Right kidney (tissue), 1 donor: ENCODE measurements around the gene CLDN19.
"Not testable (repeated sequence)": the region's sequence is repeated elsewhere in the genome, so short reads cannot be mapped to it uniquely, and the experiment has no call there.

Experiments used
- DNase-seq: peaks from one replicate; pipeline ENCODE4 v3.0.0-alpha.2; 2016

CLDN19 gene

GRCh38 chr1:42740851-42741580, 980 bp upstream of the CLDN19 start:
- peak; percentile 69 for DNase-seq

- DNase-seq = no peak
Measured at GRCh38 chr1:42738678-42739226, 1.3 kb downstream of the CLDN19 start.

- no peak for DNase-seq
Measured at GRCh38 chr1:42737986-42738677, 1.9 kb downstream of the CLDN19 start.

DNA sequence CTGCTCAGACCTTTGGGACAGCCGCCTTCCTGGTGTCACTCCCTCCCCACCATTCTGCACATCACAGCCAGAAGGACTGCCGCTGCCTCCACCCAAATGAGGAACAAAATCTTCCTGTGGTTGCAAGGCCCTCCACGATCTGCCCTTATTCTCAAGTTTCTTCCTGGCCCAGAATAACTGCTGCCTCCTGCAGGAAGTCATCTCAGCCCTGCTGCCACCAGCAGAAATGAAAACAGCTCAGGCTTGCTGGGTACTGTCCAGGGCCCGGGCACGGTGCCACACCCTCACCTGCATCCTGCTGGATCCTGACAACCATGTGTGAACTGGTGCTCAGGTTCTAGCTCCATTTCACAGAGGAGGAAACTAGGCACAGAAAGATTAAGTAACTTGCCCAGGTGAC, 2.8 kb downstream of the CLDN19 start:
- no peak for DNase-seq

- DNase-seq = no peak
Measured at GRCh38 chr1:42736571-42737200, 3.4 kb downstream of the CLDN19 start.

DNA sequence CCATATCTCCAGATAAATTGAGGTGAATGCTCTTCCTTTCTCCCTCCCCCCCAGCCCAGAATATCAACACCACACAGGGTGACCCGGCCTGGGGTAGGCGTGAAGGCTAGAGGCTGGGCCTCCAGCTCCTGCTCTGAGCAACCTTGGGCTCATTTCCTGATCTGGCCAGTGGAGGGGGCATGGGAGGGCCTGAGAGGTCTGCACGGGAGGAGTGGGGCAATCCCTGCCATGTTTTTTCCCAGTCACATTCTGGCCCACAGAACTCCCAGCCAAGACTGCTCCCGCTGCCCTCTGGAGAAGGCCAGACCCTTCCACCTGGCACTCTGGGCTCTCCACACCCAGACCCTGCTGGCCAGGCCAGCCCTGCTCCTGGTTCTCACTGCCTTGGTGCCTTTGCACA, 3.9 kb downstream of the CLDN19 start:
- DNase-seq = no peak

DNA sequence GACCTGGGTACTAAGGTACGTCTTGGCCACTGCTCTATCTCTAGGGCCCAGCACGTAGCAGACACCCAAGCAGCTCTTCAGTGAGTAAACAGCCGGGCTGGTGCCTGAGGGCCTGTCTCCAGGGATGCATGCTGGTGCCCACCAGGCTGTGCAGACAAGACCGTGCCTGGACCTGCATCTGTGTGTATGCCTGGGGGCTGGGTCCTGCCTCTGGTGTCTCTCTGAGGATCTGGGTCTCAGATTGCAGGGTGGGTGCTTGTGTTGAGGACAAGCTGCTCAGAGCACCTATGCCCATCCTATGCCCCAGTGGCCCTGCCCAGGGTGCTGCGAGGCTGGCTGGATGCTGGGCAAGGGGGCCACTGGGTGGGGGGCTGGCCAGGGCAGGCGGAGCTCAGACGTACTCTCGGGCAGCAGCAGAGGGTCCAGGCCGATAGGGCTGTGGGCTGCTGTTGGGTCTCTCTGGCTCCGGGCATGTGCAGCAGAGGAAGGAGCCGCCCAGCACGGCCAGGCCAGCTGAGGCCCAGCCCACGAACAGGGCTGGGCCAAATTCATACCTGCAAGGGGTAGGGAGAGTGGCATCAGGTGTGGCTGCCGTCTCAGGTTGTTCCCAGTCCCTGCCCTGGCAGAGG, 4.4 kb downstream of the CLDN19 start:
- DNase-seq = no peak

GRCh38 chr1:42735056-42735455, 5.0 kb downstream of the CLDN19 start:
- no peak for DNase-seq

GRCh38 chr1:42734201-42735035, 5.6 kb downstream of the CLDN19 start:
- no peak for DNase-seq

- DNase-seq = no peak
Measured at GRCh38 chr1:42733415-42734200, 6.4 kb downstream of the CLDN19 start.

GRCh38 chr1:42732126-42732680, 7.8 kb downstream of the CLDN19 start:
- DNase-seq = no peak

- DNase-seq = no peak
Measured at GRCh38 chr1:42731585-42731984, 8.5 kb downstream of the CLDN19 start.

GRCh38 chr1:42730988-42731387, 9.0 kb downstream of the CLDN19 start:
- DNase-seq = no peak

GRCh38 chr1:42730002-42730401, 10.0 kb downstream of the CLDN19 start:
- DNase-seq = no peak

- DNase-seq = not testable (repeated sequence)
Measured at GRCh38 chr1:42725820-42726219, 14.2 kb downstream of the CLDN19 start.

GRCh38 chr1:42723511-42723910, 16.5 kb downstream of the CLDN19 start:
- DNase-seq = no peak

DNA sequence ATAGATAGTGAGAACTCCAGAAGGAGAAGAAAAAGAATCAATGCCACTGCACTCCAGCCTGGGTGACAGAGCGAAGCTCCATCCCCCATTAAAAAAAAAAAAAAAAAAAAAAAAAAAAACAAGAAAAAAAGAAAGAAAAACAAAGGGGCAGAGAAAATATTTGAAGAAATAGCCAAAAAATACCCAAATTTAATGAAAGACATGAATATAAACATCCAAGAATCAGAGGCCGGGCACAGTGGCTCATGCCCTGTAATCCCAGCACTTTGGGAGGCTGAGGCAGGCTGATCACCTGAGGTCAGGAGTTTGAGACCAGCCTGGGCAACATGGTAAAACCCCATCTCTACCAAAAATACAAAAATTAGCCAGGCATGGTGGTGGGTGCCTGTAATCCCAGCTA, 17.6 kb downstream of the CLDN19 start:
- DNase-seq = not testable (repeated sequence)

GRCh38 chr1:42721926-42722325, 18.1 kb downstream of the CLDN19 start:
- no peak for DNase-seq

DNA sequence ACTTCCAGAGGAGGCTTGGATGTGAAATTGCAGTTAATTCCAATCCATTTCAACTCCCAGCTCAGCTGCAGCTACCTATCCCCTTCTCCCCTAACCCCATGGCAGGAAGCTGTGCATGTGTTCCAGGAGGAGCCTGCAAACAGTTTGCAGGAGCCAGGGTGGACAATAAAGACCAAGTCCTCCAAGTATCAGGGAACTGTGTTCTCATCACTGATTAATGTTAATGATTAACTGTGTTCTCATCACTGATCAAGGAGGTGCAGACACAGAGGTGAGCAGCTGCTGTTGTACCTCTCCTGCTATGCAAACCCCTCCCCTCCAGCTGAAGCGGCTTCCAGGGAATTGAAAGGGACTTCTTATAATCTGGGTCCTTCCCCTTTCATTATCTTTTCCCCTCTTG, 19.2 kb downstream of the CLDN19 start:
- DNase-seq = no peak

GRCh38 chr1:42714441-42714840, 25.6 kb downstream of the CLDN19 start:
- DNase-seq = not testable (repeated sequence)

DNA sequence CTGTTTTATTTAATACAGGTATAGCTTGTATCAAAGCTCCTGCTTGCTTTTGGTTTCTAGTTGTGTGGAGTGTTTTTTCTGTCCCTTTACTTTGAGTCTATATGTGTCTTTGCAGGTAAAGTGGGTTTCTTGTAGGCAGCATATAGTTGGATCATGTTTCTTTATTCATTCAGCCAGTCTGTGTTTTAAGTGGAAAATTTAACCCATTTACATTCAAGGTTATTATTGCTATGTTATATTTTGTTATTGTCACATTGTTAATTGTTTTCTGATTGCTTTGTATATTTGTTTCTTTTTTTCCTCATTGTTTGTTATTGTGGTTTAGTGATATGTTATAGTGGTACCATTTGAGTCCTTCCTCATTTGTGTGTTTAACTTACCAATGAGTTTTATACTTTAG, 26.7 kb downstream of the CLDN19 start:
- DNase-seq = no peak
